NCI-H128 (cell line): ENCODE data around the gene RXRB.

ENCODE experiments used
- DNase-seq: peaks from one replicate; lab custom pipeline; 2025; ENCODE audit not compliant: unreplicated experiment; lab: John Stamatoyannopoulos, UW

Gene RXRB

GRCh38 chr6:33212857-33213165 lies 12.3 kb upstream of the RXRB start:
- DNase-seq, result no peak

GRCh38 chr6:33211666-33212422 lies 11.4 kb upstream of the RXRB start:
- no peak for DNase-seq

- no peak for DNase-seq
These were observed 10.7 kb upstream of the RXRB start for GRCh38 chr6:33211136-33211535.

- DNase-seq, result no peak
These were observed 9.4 kb upstream of the RXRB start for GRCh38 chr6:33209856-33210255.

GRCh38 chr6:33208091-33208967 lies 7.9 kb upstream of the RXRB start, which contains the start of gene RING1:
TSS of gene RING1 (plus strand) at chr6:33208500. CDS start at chr6:33208823, 323 bp downstream.
- no peak for DNase-seq

GRCh38 chr6:33207552-33208090 lies 7.2 kb upstream of the RXRB start:
- no peak for DNase-seq

DNA sequence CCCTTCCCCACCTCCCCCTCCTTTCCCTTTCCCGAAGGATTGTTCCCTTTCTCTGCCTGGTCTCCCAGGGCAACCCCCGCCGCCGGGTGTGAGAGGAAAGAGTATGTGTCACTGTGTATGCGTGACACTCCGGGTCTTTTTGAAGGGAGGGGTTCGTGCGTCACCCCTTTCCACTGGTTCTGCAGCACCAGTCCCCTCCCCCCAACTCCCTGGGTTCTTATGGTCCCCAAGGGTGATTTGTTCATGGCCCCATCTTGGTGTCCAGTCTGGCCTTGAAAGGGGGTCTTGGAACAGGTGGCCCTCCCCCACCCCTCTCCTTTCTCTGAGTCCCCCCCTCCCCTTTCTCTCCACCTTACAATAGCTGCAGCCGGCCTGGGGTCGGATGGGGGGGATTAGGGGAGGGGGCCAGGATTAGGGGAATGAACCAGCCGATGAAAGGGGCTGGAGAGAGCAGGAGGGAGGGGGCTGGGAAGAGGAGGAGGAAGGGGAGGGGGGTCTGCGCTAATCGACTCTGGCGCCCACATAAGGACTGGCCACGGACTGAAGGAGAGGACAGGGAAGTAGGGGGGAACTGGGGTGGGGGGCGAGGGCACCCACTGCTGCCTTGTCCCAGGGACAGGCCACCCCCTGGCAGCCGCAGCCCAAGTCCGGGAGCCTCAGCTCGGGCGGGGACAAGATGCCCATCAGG lies 6.5 kb upstream of the RXRB start:
- DNase-seq, result no peak

- no peak for DNase-seq
These were observed 5.8 kb upstream of the RXRB start for GRCh38 chr6:33206027-33206863.

- no peak for DNase-seq
These were observed 4.9 kb upstream of the RXRB start for GRCh38 chr6:33205191-33206026.

GRCh38 chr6:33204415-33205190 lies 4.1 kb upstream of the RXRB start, which contains the start of gene HSD17B8:
TSS of gene HSD17B8 (plus strand) at chr6:33204655. CDS start at chr6:33204669, 14 bp downstream.
- peak; percentile 64 for DNase-seq

DNA sequence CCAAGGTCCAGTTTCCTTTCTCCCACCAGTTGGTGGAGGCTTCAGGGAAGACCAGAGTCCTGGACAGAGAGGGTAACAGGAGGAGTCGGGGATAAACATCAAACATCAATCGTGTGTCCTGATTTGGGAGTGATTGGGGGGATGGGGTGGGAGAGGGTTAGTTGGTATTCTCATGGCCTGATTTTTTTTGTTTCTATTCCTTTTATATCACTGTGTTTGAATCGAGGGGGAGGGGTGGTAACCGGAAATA lies 3.6 kb upstream of the RXRB start:
- no peak for DNase-seq

DNA sequence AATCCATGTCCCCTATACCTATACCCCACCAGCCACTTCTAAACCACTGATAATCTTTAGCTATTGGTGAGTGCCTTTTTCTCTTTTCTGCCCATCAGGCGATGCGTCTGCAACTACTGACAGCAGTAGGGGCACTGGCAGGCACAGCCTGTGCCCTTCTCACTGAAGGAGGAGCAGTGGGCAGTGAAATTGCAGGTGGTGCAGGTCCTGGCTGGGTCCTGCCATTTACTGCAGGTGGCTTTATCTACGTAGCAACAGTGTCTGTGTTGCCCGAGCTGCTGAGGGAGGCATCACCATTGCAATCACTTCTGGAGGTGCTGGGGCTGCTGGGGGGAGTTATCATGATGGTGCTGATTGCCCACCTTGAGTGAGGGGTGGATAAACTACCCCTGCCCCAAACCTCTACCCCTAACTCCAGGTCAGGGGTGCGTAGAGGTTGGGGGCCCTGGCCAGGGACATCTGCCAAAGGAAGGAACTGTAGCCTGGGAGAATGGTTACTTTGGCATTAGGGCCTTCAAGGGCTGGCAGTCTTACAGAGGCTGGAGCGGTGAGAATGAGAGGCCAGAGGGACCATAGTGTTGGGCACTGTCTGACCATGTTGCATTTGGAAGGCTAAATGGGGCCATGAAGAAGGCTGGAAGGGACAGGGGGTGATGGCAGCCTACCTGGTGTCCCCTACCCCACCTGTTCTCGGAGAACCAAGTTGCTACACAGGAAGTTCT lies 3.1 kb upstream of the RXRB start:
- no peak for DNase-seq

DNA sequence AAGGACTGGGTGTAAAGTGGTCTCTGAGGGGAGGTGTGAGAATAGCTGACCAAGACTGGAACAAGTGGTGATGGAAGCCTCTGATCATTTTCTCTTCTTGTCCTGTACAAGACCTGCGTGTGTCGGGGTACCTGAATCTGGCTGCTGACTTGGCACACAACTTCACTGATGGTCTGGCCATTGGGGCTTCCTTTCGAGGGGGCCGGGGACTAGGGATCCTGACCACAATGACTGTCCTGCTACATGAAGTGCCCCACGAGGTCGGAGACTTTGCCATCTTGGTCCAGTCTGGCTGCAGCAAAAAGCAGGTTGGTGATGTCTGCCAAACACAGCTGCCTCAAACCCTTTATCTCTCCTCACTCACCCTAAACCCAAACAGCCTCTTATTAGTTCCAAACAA lies 2.3 kb upstream of the RXRB start:
- no peak for DNase-seq

DNA sequence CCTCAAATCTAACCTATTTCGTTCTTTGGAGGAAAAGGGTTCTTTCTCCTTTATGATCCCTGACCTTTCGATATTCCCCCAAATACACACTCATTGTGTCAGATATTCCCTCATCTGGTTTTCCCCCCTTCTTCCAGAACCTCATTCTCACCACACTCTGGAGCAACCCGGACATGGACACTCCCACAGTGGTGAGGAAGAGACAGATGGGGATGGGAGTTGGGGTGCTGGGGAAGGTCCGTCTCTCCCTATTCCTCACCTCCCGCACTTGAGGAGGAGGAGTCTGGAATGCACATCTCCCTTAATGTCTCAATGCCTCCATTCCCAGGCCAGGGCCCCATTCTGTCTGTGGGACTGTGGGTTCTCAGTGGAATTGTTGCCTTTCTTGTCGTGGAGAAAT lies 1.5 kb upstream of the RXRB start:
- DNase-seq, result no peak

GRCh38 chr6:33201147-33201545 lies 681 bp upstream of the RXRB start:
- no peak for DNase-seq

DNA sequence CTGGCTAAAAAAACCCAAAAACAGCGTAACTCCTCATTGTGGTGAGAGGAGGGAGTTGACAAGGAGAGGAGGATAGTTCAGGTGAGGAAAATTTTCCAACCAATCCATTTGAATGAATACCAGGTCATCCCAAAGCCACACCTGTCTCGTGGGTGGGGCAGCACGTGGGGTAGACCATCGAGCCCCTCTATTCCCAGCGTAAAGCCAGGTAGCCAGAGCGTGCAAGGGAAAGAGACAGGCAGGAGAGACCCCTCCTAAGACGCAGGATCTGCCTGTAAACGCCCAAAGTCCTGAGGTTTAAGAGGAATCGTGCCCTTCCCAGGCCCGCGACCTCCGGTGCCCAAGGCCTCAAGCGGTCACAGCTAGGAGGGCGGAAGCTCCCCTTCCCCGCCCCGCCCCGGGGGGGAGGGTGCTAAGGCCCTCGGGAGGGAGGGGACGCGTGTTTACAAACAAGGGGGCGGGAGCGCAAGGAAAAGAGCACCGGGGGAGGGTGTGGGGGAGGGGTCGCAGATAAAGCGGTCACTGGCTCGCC lies 712 bp downstream of the RXRB start:
- DNase-seq, result no peak

- no peak for DNase-seq
These were observed 1.5 kb downstream of the RXRB start for GRCh38 chr6:33198853-33199436.
